ENCODE data around the gene RANBP9.

The RANBP9 gene

GRCh38 chr6:13676551-13677156 is 35.0 kb downstream of the RANBP9 start:
- no peak for DNase-seq

GRCh38 chr6:13674533-13675190 is 37.0 kb downstream of the RANBP9 start:
- no peak for DNase-seq

GRCh38 chr6:13673825-13674444 is 37.7 kb downstream of the RANBP9 start:
- no peak for DNase-seq

DNA sequence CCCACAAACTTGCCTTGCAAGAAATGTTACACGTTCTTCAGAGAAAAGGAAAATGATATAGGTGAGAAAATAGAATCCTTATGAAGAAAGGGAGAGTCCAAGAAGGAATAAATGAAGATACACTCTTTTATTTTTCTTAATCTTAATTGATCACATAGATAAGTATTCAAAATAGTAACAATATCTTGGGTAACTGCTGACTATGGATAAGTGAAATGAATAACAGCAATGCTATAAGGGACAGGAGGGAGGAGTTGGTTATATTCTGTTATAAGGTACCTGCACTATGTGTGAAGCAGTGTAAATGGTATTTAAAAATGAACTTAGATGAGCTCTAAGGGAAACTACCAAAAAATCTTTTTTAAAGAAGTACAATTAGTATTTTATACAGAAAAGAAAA is 38.3 kb downstream of the RANBP9 start:
- DNase-seq = no peak

- DNase-seq = no peak
Observed at GRCh38 chr6:13672904-13673303, 38.7 kb downstream of the RANBP9 start.

GRCh38 chr6:13671548-13672127 is 40.0 kb downstream of the RANBP9 start:
- DNase-seq = no peak

DNA sequence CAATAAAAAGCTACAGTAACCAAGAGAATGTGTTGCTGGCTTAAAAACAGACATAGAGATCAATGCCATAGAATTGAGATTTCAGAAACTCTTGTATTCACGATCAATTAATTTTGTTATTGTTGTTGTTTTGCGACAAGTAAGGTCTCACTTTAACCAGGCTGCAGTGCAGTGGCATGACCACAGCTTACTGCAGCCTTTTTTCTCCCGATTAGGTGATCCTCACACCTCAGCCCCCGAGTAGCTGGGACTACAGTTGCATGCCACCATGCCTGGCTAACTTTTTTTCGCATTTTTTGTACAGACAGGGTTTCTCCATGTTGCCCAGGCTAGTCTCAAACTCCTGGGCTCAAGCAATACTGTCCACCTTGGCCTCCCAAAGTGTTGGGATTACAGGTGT is 42.2 kb downstream of the RANBP9 start:
- no peak for DNase-seq

- no peak for DNase-seq
Observed at GRCh38 chr6:13668291-13668928, 43.2 kb downstream of the RANBP9 start.

- no peak for DNase-seq
Observed at GRCh38 chr6:13667655-13668054, 44.0 kb downstream of the RANBP9 start.

DNA sequence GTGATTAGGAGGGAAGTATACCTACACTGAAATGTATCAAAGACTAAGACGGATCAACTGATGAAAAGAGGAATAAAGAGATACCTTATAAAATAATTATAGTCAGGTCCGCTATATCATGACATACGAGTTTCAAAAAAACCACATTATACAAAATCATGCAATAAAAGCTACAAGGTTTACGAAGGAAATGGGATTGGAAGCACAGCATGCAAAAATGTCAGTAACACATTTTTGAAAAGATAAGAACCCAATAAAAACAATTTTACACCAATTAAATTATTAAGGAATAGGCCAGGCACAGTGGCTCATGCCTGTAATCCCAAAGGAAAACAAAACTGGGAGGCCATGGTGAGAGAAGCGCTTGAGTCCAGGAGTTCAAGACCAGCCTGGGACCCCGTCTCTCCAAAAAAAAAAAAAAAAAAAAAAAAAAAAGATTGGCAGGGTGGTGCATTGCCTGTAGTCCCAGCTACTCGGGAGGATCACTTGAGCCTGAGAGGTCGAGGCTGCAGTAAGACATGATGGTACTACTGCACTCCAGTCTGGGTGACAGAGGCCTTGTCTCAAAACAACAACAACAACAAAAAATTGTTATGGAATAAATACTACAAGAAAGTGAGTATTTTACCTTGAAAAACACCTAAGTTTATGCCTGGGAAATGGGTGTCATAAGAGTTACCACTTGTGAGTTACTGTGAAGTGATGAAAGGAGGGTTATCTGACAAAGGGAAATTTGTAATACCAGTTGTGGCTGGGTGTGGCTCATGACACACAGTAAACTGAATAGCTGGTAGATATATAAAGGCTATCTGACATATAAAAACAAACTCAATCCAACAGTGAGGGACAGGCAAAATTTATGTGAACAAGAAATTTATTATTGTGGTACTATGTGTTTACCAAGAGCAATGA is 45.2 kb downstream of the RANBP9 start:
- no peak for DNase-seq

- DNase-seq = no peak
Observed at GRCh38 chr6:13664703-13665352, 46.8 kb downstream of the RANBP9 start.

DNA sequence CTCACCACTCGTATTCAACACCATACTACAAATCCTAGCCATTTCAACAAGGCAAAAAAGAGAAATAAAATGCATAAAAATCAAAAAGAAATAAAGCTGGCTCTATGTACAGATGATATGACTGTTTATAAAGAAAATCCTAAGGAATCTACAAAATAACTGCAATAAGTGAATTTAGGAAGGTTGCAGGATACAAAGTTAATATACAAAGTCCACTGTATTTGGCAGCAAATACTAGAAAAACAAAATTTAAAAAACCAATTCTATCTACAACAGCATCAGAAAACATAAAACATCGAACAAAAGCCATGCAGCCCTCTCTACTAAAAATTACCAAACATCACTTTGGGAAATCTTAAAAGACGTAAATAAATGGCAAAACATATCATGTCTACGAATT is 47.6 kb downstream of the RANBP9 start:
- no peak for DNase-seq

DNA sequence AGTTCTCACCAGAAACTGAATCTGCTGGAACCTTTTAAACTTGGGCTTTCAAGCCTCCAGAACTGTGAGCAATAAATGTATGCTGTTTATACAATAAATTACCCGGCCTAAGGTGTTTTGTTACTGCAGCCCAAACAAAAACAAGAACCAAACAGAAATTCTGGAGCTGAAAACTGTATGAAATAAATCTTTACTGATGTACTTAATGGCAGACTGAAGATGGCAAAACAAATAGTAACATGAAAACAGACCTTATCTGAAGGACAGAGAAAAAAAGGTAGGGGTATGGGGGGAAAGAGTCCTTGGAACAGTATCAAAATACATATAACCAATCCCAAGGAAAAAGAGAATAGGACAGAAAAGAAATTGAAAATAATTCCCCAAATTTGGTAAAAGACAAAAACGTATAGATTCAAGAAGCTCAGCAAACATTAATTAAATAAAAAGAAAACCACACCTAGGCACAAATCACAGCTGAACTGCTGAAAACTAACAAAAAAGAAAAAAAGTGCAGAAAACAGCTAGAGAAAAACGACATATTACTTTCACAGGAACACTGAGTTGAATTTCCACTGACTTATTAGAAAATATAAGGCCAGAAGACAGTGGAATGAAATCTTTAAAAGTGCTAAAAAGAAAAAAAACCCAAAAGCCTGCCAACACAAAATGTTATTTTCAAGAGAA is 48.8 kb downstream of the RANBP9 start:
- no peak for DNase-seq

DNA sequence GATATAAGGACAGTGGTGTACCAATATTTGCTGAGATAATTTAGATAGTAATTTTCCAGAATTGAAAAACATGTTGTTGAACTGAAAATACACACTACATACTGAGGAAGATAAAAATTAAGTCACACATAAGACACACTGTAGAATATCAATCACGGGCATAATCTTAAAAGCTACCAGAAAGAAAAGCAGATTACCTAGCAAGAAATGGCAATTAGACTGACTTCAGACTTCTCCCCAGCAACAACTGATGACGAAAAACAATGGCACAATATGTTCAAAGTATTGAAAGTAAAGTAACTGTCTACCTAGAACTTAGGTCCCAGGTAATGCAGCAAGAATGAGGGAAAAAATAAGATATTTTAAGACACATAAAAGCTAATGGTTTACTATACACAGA is 50.0 kb downstream of the RANBP9 start:
- no peak for DNase-seq

- DNase-seq = no peak
Observed at GRCh38 chr6:13660893-13661292, 50.7 kb downstream of the RANBP9 start.

DNA sequence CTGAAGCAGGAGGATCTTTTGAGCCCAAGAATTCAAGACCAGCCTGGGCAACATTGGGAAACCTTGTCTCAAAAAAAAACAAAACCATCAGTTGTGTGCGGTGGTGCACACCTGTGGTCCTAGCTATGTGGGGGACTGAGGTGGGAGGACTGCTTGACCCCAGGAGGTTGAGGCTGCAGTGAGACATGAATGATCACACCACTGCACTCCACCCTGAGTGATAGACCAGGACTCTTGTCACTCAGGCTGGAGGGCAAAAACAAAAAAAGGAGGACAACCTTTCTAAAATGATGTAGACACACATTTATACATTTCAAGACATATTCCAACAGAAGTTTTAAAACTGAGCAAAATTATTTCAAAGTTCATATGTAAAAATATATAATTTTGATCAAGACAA is 51.4 kb downstream of the RANBP9 start:
- DNase-seq = no peak

- DNase-seq = no peak
Observed at GRCh38 chr6:13655700-13656099, 55.9 kb downstream of the RANBP9 start.

GRCh38 chr6:13654496-13654895 is 57.1 kb downstream of the RANBP9 start:
- peak; percentile 10 for DNase-seq

DNA sequence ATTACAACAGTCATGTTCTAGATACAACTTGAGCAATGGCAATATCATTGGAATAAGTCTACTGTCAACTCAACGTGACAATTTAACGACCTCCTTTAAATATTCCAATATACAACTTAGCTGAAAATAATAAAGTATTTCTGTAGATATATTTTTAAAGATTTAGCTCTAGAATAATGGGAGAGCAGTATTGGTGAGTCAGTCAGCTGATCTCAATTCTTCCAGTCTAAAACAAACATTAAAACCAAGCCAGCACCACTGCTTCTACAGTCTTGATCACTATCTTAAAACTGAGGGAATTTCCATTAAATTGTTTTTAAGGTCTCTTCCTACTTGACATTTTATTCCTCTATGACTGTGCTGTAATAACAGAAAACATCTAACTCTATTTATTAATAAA is 58.3 kb downstream of the RANBP9 start:
- no peak for DNase-seq

GRCh38 chr6:13649393-13649792 is 62.2 kb downstream of the RANBP9 start:
- no peak for DNase-seq

GRCh38 chr6:13648850-13649249 is 62.8 kb downstream of the RANBP9 start:
- DNase-seq = no peak

Data from NCI-H1694 treated with DMSO at 0.1 percent for 48 hours (cell line).